NB4 (cell line): ENCODE results near the gene IL21R.

Source experiments
- CTCF ChIP-seq: IDR thresholded peaks from one replicate; pipeline ENCODE4 v1.5.1; 2012; ENCODE audit warnings: low read depth, low read length
- MAX ChIP-seq: IDR thresholded peaks from 2 replicates; pipeline ENCODE4 v1.6.1; 2011; ENCODE audit warnings: low read depth, low read length
- POLR2A ChIP-seq: IDR thresholded peaks from 2 replicates; pipeline ENCODE4 v1.6.1; 2011; ENCODE audit warnings: mild to moderate bottlenecking; ENCODE audit not compliant: insufficient read length; ENCODE audit errors: extremely low read depth

DNA sequence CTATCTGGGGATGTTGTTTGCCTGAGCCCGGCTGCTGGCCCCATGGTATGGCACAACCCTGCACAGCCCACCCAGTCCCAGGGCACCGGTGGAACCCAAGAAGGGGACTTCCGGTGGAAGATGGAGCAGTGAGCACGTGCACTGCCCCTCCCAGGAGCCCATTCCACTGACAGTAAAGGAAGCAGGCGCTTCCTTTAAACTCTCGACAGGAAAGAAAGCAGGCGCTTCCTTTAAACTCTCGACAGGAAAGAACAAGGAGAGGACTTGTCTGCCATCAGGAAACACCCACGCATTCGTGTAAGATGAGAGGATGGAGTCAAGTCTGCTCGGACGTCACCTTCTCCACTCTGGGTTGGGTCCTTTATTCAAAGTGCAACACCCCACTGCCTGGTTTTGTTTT, 53.7 kb downstream of the IL21R start:
- TF ChIP-seq CTCF (no peak), POLR2A (no peak), MAX (no peak)
